GM19455 (cell line): ENCODE data around the gene KCNF1.

Experiments
- ATAC-seq: cut with Tn5 transposase; IDR thresholded peaks from one replicate; pipeline ENCODE4 v1.9.1; 2021; ENCODE audit not compliant: unreplicated experiment

KCNF1 gene

DNA sequence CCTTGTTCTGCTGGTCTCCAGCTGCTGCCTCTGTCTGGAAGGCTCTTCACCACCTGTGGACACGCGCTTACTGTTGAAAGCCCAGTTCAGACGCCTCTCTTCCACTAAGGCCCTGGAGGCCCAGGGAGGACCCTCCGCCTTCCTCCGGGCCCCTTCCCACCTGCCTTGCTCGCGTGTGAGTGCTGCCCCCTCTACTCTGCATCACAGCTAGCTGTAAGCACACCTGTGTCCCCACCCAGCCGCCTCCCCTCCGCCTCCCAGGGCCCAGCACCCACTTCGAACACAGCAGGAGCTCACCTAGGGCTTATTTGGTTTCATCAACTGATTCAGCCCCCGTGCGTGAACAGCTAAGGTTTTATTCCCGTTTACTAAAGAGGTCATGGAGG lies 49.7 kb downstream of the KCNF1 start:
- ATAC-seq = no peak

DNA sequence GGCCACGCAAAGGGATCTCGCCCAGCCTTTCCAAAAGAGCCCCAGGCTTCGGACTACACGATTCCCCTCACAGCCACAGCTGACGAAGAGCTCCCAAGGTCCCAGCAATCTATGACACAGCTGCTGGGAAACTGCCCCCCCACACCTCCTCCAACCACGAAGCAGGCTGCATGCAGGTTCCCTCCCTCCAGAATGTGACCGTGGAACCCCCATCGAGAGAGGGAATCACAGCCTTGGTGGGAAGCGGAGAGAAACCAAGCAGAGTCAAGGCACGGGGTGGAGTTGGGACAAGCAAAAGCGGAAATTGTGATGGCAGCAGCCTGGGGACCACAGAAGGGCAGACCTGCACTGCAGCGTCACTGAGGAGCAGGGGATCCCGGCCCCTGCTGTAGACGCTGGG lies 50.3 kb downstream of the KCNF1 start:
- ATAC-seq = no peak

DNA sequence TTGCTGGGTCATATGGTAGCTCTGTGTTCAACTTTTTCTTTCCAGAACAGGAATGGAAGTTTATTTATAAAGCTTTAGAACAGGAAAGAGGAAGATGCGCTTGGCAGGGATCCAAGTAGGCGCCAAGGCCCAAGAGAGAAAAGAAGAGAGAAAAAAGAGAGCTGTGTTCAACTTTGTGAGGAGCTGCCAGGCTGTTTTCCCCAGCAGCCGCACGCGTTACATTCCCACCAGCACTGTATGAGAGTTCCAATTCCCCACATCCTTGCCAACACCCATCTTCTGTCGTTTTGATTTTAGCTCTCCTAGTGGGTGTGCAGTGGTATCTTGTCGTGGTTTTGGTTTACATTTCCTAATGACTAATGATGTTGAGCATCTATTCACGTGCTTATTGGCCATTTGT lies 51.4 kb downstream of the KCNF1 start:
- no peak for ATAC-seq
